ENCODE results near the gene IL1RAPL1. TPM values are rescaled to one million over a fixed set of nuclear protein-coding genes. Genes with fewer than 3 reads are reported as not detected.

IL1RAPL1 gene
- total RNA-seq, 1 donor from 2014 or later, result not detected

DNA sequence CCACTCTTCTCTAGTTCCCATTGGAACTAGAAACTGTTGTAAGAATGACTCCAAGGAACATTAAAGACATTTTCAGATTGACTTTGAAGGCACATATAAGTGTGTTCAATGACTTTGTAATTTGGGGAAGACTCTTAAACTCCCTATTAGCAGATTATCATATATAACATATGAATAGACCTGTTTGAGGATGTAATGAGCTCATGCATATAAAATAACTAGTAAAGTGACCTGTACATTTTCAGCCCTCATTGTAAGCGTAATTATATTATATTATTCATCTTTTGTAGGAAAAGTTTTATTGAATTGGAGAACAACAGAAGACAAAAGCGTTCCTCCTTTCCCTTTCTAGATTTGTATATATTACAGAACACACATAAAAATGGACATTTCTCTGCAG is 455.1 kb downstream of the IL1RAPL1 start:
- FAIRE-seq (no peak), DNase-seq (ENCODE audit: low read depth) (no peak)
- TF ChIP-seq, protein P1, sequence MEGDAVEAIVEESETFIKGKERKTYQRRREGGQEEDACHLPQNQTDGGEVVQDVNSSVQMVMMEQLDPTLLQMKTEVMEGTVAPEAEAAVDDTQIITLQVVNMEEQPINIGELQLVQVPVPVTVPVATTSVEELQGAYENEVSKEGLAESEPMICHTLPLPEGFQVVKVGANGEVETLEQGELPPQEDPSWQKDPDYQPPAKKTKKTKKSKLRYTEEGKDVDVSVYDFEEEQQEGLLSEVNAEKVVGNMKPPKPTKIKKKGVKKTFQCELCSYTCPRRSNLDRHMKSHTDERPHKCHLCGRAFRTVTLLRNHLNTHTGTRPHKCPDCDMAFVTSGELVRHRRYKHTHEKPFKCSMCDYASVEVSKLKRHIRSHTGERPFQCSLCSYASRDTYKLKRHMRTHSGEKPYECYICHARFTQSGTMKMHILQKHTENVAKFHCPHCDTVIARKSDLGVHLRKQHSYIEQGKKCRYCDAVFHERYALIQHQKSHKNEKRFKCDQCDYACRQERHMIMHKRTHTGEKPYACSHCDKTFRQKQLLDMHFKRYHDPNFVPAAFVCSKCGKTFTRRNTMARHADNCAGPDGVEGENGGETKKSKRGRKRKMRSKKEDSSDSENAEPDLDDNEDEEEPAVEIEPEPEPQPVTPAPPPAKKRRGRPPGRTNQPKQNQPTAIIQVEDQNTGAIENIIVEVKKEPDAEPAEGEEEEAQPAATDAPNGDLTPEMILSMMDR (IDR thresholded peaks at IDR 0.05; ENCODE audit: insufficient read depth, low read length, severe bottlenecking), result no peak

DNA sequence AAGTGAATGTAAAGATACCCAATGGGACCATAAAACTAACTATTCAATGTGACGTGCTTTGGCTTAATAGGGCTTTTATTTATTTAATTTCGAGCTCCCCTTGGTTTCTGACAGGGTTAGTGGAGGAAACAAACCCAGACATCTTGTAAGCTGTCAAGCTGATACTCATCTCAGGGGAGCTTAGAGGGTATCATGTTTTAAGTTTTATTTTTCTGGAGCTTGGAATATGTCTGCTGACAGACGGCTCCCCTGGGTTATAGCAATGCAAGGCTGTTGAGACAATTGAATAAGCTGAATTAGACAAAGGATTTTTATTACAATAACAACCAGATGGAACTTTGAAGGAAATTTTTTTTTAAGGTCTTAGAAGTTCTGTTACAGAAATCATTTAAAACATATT is 456.5 kb downstream of the IL1RAPL1 start:
- TF ChIP-seq, protein P1 (IDR thresholded peaks at IDR 0.05; ENCODE audit: insufficient read depth, low read length, severe bottlenecking), result no peak
- no peak for FAIRE-seq
- Histone ChIP-seq H3K27me3 (ENCODE audit: control insufficient read depth, insufficient read depth, low read length) (no peaks in the 10 kb centered on the region), H3K4me3 (ENCODE audit: low read depth, low read length) (no peak overlapping the region), H3K36me3 (ENCODE audit: control insufficient read depth, insufficient read depth, low read length) (no peaks in the 10 kb centered on the region)
- DNase-seq (ENCODE audit: low read depth), result no peak

More for the DNA sequence above, 455.1 kb downstream of the IL1RAPL1 start:
- Histone ChIP-seq H3K27me3 (ENCODE audit: control insufficient read depth, insufficient read depth, low read length) (no peaks in the 10 kb centered on the region), H3K36me3 (ENCODE audit: control insufficient read depth, insufficient read depth, low read length) (no peaks in the 10 kb centered on the region), H3K4me3 (ENCODE audit: low read depth, low read length) (no peak overlapping the region)

DNA sequence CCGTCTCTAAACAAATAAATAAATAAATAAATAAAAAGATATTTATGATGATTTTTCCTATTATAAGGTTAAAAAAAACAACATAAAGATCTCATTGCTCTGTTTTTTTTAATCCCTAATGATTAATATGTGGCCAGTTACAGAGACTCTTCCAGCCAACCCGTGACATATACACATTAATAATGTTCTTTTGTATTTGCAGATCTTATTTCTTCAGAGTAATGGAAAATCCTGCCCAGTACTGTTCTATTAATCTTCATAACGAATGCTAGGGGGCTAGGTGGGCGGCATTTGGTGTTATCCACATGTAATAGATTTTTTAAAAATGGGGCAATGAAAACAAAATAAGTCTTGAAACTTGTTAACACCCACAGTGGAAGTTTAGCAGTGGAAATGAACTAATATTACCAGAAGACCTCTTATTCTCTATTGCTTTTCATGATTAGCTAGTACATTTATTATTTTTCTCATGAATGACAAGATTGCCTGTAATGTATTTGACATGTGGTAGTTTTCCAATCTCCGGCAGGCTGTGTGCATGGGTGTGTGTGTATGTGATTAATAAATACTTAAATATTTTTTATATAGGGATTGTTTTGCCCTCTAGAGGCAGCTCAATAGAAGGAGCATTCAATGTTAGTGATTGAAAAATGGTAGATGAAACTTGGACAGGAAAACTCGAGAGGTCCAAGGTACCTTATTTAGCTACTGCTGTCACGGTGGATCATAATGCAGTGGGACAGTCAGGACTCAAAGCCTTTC is 457.4 kb downstream of the IL1RAPL1 start:
- FAIRE-seq, result no peak
- TF ChIP-seq, protein P1 (IDR thresholded peaks at IDR 0.05; ENCODE audit: insufficient read depth, low read length, severe bottlenecking), result no peak
- H3K4me3 ChIP-seq (ENCODE audit: low read depth, low read length), result no peak overlapping the region
- H3K27me3 ChIP-seq (ENCODE audit: control insufficient read depth, insufficient read depth, low read length), result no peaks in the 10 kb centered on the region
- no peaks in the 10 kb centered on the region for H3K36me3 ChIP-seq (ENCODE audit: control insufficient read depth, insufficient read depth, low read length)
- DNase-seq (ENCODE audit: low read depth), result no peak

DNA sequence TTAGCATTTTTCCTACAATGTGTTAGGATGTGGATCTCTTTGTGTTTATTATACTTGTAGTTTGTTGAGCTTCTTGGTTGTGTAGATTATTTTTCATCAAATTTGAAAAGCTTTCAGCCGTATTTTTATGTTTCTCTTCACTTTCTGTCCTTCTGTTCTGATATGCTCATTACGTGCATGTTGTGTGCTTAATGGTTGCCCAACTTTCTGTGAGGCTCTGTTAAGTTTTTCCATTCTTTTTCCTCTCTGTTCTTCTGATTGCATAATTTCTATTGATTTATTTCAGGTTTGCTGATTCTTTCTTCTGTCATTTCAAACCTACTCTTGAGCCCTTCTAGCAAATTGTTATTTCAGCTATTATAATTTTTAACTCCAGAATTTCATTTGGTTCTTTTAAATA is 478.2 kb downstream of the IL1RAPL1 start:
- no peak for DNase-seq (ENCODE audit: low read depth)
- no peak for FAIRE-seq
- Histone ChIP-seq H3K27me3 (ENCODE audit: control insufficient read depth, insufficient read depth, low read length) (no peaks in the 10 kb centered on the region), H3K36me3 (ENCODE audit: control insufficient read depth, insufficient read depth, low read length) (no peaks in the 10 kb centered on the region), H3K4me3 (ENCODE audit: low read depth, low read length) (no peak overlapping the region)
- TF ChIP-seq, protein P1 (IDR thresholded peaks at IDR 0.05; ENCODE audit: insufficient read depth, low read length, severe bottlenecking), result no peak

DNA sequence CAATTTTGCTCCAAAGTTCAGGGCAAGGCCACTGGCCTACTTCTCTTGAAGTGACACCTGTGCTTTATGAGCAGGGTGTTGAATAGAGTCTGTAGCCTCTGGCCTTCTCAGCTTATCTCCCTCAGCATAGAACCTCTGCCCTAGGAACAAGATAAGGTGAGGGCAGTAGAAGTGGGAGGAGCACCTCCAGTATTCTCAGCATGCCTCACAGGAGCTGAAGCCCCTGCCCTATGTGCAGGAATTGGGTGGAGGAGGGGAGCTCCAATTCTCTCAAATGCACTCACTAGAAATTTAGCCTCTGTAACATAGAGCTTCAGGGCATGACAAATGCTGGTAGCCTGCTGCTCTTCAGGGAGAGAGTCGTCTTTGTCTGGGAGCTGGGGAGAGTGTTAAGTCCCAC is 479.3 kb downstream of the IL1RAPL1 start:
- no peak for DNase-seq (ENCODE audit: low read depth)
- TF ChIP-seq, protein P1 (IDR thresholded peaks at IDR 0.05; ENCODE audit: insufficient read depth, low read length, severe bottlenecking), result no peak
- FAIRE-seq, result no peak

DNA sequence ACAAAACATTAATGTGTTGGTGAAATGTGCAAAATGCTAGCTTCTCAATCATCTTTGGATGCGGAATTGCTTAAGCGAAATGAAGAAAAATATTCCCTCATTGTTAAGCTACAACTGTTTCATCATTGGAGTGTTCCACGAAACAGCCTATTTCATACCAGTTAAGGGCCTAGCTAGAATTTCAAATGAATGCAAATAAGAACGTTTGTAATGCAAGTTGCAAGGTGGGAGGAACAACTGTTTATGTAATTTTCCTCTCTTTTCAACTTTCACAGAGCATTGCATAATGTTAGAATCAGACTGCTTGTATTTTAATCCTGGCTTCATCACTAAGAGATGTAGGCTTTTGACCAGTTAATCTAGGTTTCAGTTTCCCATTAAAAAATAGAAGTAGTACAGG is 480.1 kb downstream of the IL1RAPL1 start:
- Histone ChIP-seq H3K36me3 (ENCODE audit: control insufficient read depth, insufficient read depth, low read length) (no peaks in the 10 kb centered on the region), H3K4me3 (ENCODE audit: low read depth, low read length) (no peak overlapping the region), H3K27me3 (ENCODE audit: control insufficient read depth, insufficient read depth, low read length) (no peaks in the 10 kb centered on the region)
- FAIRE-seq (no peak), DNase-seq (ENCODE audit: low read depth) (no peak)
- TF ChIP-seq, protein P1 (IDR thresholded peaks at IDR 0.05; ENCODE audit: insufficient read depth, low read length, severe bottlenecking), result no peak

More for the DNA sequence above, 479.3 kb downstream of the IL1RAPL1 start:
- no peaks in the 10 kb centered on the region for H3K36me3 ChIP-seq (ENCODE audit: control insufficient read depth, insufficient read depth, low read length)
- H3K27me3 ChIP-seq (ENCODE audit: control insufficient read depth, insufficient read depth, low read length), result no peaks in the 10 kb centered on the region
- no peak overlapping the region for H3K4me3 ChIP-seq (ENCODE audit: low read depth, low read length)

Data from bronchial epithelial cell (primary cell).